Measurements from ENCODE around the gene CEP128.
A peak's percentile ranks its signal among the peaks of the same experiment; 100 is the strongest.

CEP128 gene

DNA sequence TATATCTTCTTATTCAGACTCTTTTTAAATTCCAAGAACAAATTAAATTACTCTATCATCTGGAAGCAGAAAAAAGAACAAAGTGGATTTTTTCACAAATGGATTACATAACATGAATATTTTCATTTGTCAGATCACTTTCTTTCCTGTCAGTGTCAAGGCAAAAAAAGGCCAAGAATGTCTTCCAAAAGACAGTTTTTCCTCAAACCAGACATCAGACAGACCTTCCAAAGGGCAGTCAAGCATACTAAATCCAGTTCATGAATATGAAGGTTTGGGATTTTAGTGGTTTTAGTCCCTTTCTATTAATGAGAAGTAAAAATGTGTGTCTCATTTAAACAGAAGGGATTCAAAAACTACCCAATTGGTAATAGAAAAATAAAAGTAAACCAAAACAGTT lies 336.0 kb downstream of the CEP128 start:
- no peak for DNase-seq

GRCh38 chr14:80602946-80603345 lies 338.6 kb downstream of the CEP128 start:
- no peak for DNase-seq

DNA sequence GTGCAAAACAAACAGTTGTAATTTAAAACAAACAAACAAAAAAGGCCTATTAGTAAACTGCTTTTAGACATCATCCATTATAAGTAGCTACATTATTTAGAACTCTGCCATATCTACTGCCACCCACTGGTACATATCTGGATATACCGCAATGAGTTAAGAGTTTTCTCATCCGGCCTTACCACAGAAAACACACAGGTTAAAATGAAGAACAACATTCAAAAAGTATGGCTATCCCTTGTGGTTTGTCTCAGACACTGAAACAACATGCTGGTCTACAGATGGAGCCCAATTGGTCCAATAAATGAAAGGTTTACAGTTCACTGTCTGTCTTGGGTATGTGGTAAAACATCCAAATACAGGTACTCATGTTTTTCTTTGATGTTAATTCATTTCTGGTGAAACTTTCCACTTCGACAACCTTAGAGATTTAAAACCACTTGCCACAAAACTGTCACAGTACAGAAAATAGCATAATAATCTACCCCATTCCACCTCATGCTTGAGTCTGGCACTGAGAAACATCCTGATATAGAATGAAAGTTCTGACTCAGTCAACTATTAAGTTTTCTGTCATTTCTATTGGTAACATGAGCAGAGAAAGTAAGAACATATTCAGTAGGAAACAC lies 354.3 kb downstream of the CEP128 start:
- peak; percentile 66 for DNase-seq

GRCh38 chr14:80586131-80586530 lies 355.4 kb downstream of the CEP128 start:
- DNase-seq = no peak

GRCh38 chr14:80585506-80585835 lies 356.1 kb downstream of the CEP128 start:
- DNase-seq = no peak

- peak; percentile 34 for DNase-seq
These were observed 356.6 kb downstream of the CEP128 start for GRCh38 chr14:80584744-80585505.

DNA sequence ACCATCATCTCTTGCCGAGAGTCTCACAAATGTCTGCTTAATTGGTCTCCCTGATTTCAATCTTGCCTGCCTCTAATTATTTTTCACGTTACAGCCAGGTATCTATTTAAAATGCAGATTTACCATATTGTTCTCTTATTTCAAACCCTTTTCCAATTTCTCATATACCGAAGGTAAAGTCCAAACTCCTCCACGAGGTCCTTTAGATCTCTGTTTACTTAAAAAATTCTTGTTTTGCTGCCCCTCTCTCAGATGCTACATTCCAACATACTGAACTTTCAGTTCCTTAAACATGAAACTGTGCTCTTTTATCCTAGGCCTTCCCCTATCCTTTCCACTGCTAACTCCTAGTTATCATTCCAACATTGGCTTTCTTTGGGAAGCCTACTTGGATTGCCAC lies 363.9 kb downstream of the CEP128 start:
- no peak for DNase-seq

DNA sequence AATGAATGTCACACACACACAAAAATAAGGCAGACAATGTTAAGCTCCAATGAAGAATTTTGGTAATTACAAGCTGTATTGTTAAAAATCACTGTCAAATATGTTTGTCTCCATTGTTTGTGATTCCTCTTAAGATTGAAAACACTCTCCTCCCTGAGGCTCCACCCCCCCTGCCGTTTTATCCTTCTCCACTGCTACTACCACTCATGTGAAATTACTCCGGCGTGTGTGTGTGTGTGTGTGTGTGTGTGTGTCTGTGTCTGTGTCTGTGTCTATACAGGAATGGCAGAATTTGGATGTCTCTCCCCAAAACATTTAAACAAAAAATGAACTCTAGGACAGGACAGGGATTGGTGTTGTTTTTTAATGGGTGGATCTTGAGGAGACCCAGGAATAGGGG lies 365.1 kb downstream of the CEP128 start:
- no peak for DNase-seq

- no peak for DNase-seq
These were observed 365.8 kb downstream of the CEP128 start for GRCh38 chr14:80575763-80576162.

DNA sequence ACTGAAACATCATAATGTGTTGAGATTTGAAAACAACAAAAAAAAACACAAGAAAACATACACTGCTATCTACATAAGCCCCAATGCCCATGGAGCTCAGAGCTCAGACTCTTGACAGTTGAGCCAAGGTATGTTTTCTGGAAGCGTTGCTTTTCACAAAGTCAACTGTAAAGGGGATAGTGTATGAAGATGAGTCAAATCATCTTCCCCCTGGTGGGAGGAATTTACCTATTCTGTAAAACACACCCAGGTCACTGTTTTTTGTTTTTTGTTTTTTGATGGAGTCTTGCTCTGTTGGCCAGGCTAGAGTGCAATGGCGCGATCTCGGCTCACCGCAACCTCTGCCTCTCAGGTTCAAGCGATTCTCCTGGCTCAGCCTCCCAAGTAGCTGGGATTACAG lies 368.9 kb downstream of the CEP128 start:
- no peak for DNase-seq

- no peak for DNase-seq
These were observed 370.6 kb downstream of the CEP128 start for GRCh38 chr14:80570930-80571298.

- DNase-seq = no peak
These were observed 373.5 kb downstream of the CEP128 start for GRCh38 chr14:80567905-80568536.

DNA sequence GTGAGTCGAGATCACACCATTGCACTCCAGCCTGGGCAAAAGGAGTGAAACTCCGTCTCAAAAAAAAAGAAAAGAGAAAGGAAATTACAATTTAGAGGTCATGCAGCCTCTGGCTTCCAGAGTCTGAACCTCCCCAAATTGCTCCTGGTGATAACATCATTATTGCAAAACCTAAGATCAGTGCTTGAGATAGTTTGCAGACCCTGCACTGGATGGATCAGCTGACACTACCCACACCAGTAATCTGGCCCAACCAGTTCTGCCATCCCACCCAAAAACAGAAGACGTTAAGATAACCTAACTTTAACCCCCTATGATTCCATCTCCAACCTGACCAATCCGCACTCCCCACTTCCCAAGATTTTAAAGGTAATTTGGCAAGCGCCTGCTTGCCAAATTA lies 376.5 kb downstream of the CEP128 start:
- no peak for DNase-seq

- no peak for DNase-seq
These were observed 377.5 kb downstream of the CEP128 start for GRCh38 chr14:80564051-80564450.

GRCh38 chr14:80560800-80561657 lies 380.5 kb downstream of the CEP128 start:
- DNase-seq = no peak

DNA sequence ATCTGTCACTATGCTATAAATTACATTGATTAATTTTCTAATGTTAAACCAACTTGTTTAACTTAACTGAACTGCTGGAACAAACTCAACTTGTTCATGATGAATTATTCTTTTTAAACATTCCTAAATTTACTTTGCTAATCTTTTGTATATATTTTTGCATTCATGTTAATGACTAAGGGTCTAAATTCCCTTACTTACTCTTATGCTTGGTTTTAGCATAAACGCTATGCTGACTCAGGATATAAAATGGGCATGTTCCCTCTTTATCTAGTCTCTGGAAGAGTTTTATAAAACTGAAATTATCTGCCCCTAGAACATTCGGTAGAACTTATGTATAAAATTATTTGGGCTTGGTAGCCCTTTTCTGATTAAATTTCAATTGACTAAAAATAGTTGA lies 387.4 kb downstream of the CEP128 start:
- no peak for DNase-seq

- no peak for DNase-seq
These were observed 392.4 kb downstream of the CEP128 start for GRCh38 chr14:80549141-80549540.

GRCh38 chr14:80545935-80546854 lies 395.3 kb downstream of the CEP128 start:
- DNase-seq = no peak

- DNase-seq = no peak
These were observed 397.2 kb downstream of the CEP128 start for GRCh38 chr14:80544366-80544765.

DNA sequence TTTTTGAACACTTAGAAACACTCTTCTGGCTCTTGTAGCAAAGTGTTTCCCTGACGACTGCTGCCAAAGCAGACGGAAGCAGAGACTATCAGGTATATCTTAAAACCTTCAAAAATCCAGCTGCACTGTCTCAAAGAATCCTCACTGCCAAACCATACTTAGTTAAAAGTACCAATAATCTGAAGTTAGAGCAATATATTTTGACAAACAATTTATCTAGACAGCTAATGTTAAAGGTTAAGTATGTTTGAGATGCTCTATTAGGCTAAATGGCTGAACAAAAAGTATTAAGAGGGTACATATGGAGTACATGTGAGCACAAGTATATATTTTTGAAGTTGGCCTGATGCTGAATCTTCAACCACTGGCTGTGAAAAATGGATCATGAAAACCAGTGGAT lies 398.3 kb downstream of the CEP128 start:
- DNase-seq = no peak

DNA sequence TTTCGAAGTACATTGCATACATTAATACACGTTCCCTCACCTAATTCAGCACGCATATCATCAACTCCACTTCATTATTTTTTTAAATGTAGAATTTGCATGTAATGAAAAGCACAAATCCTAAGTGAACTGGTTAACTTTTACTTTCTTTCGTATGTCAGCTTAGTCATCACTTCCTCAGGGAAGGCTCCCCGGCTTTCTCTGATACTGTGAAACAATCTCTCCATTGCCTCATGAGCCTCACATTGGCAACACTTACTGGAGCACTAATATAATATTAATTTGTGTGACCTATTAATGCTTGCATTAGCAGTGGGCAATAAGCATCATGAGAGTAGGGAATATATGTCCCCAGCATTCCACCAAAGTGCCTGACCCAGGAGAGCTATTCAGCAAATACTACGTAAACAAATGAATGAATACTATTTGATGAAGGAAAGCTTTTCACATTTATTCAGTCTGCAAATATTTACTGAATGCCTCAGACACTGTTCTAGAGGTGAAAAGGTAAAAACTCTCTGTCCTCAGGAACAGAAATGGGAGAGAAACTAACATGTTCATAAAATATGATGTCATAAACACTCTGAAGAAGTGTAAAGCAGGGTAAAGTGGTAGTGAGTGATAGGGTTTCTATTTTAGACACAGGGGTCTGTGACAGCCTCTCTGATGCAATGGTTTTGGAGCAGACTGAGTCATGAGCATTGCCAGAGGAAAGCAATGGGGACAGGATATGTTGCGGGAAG lies 402.7 kb downstream of the CEP128 start:
- DNase-seq = no peak

GRCh38 chr14:80537626-80538025 lies 403.9 kb downstream of the CEP128 start:
- no peak for DNase-seq

Data from hematopoietic multipotent progenitor cell treated with erythropoietin and hydrocortisone succinate and interleukin-3 and kit ligand, for 4 days (in vitro differentiated cells).